ENCODE results near the gene AIFM3. TPM values are rescaled to one million over a fixed set of nuclear protein-coding genes. Genes with fewer than 3 reads are reported as not detected.

AIFM3 gene
- total and polyA plus RNA-seq, 2 of the 13 experiments (the other 11 are each of a cell fraction or from before 2014, with no cell fraction given): 9.0 to 15.3 TPM

DNA sequence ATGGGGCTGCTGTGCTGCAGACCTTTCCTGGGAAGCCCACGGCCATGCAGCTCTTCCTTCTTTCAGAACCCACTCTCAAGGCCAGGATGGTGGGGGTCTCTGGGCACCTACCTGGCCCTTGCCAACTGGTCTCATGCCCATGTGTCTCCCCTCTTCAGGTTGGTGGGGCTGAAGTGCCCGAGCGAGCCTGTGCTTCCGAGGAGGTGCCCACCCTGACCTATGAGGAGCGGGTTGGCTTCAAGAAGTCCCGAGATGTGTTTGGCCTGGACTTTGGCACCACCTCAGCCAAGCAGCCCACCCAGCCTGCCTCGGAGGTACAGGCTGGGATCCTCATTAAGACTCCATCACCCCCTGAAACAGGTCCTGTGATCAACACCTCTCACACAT, 25.0 kb downstream of the AIFM3 start:
- H4K20me1 ChIP-seq (ENCODE audit: insufficient read depth, low read length): no peaks in the 10 kb centered on the region
- 90% methylated on average over 7 of the region's 7 CpGs for WGBS (ENCODE audit: low lambda C conversion rate)
- no peak for DNase-seq (ENCODE audit: low spot score)
- no peak for ATAC-seq
- no peaks in the 10 kb centered on the region for H3K9me3 ChIP-seq (ENCODE audit: low read length)
- no peak overlapping the region for H3K27ac ChIP-seq (ENCODE audit: extremely low read length, insufficient read depth, low read length)
- FAIRE-seq: no peak
- ChIA-PET POLR2A (interaction anchor here (2.2 to 2.8 kb wide), 2 partner anchors 10 kb away, joined by 10 to 16 read pairs; partner anchors contain the start of genes LZTR1 and THAP7), CTCF (ENCODE audit: low intra/inter-chr PET ratio, low total read pairs) (no interaction called here)
- no peaks in the 10 kb centered on the region for H3K27me3 ChIP-seq (ENCODE audit: control insufficient read depth in 1 of 2, insufficient read depth in 2 of 2, low read length in 2 of 2)
- no peaks in the 10 kb centered on the region for H3K79me2 ChIP-seq (ENCODE audit: insufficient read depth, low read length)
- no peak overlapping the region for H3K4me3 ChIP-seq (replicated peaks in 1 of 3; ENCODE audit: insufficient read depth in 1 of 3, low read depth in 2 of 3, low read length in 3 of 3)
- TF ChIP-seq HMG20A (CRISPR knock-in tag; IDR thresholded peaks at IDR 0.05; ENCODE audit: borderline replicate concordance) (no peak), NR1H2 (CRISPR knock-in tag; IDR thresholded peaks at IDR 0.05; ENCODE audit: borderline replicate concordance, low read depth) (no peak), RFX1 (IDR thresholded peaks at IDR 0.05) (no peak), MAF1 (CRISPR knock-in tag; IDR thresholded peaks at IDR 0.05; ENCODE audit: borderline replicate concordance) (no peak), FOXM1 (CRISPR knock-in tag; IDR thresholded peaks at IDR 0.05) (no peak), NFATC3 (CRISPR knock-in tag; IDR thresholded peaks at IDR 0.05) (no peak), ZNF44 (CRISPR knock-in tag; IDR thresholded peaks at IDR 0.05) (no peak), PCBP2 (optimal IDR thresholded peaks at IDR 0.05; ENCODE audit: low read depth, low read length, poor library complexity, severe bottlenecking) (no peak), JDP2 (CRISPR knock-in tag; IDR thresholded peaks at IDR 0.05; ENCODE audit: borderline replicate concordance) (no peak), ONECUT2 (CRISPR knock-in tag; IDR thresholded peaks at IDR 0.05) (no peak), ZNF782 (CRISPR knock-in tag; IDR thresholded peaks at IDR 0.05; ENCODE audit: borderline replicate concordance) (no peak), MZF1 (CRISPR knock-in tag; IDR thresholded peaks at IDR 0.05; ENCODE audit: borderline replicate concordance) (no peak), CHCHD3 (CRISPR knock-in tag; IDR thresholded peaks at IDR 0.05) (no peak), EZH2 (conservative IDR thresholded peaks at IDR 0.05; ENCODE audit: low read depth, low read length) (no peak)
- TF ChIP-seq, protein P1, sequence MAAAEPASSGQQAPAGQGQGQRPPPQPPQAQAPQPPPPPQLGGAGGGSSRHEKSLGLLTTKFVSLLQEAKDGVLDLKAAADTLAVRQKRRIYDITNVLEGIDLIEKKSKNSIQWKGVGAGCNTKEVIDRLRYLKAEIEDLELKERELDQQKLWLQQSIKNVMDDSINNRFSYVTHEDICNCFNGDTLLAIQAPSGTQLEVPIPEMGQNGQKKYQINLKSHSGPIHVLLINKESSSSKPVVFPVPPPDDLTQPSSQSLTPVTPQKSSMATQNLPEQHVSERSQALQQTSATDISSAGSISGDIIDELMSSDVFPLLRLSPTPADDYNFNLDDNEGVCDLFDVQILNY (CRISPR knock-in tag; conservative IDR thresholded peaks at IDR 0.05): no peak
- TF ChIP-seq, protein P2, sequence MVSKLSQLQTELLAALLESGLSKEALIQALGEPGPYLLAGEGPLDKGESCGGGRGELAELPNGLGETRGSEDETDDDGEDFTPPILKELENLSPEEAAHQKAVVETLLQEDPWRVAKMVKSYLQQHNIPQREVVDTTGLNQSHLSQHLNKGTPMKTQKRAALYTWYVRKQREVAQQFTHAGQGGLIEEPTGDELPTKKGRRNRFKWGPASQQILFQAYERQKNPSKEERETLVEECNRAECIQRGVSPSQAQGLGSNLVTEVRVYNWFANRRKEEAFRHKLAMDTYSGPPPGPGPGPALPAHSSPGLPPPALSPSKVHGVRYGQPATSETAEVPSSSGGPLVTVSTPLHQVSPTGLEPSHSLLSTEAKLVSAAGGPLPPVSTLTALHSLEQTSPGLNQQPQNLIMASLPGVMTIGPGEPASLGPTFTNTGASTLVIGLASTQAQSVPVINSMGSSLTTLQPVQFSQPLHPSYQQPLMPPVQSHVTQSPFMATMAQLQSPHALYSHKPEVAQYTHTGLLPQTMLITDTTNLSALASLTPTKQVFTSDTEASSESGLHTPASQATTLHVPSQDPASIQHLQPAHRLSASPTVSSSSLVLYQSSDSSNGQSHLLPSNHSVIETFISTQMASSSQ (IDR thresholded peaks at IDR 0.05; ENCODE audit: low read depth): no peak
- TF ChIP-seq, protein P2 (CRISPR knock-in tag; IDR thresholded peaks at IDR 0.05; ENCODE audit: borderline replicate concordance): no peak
- TF ChIP-seq, protein P3, sequence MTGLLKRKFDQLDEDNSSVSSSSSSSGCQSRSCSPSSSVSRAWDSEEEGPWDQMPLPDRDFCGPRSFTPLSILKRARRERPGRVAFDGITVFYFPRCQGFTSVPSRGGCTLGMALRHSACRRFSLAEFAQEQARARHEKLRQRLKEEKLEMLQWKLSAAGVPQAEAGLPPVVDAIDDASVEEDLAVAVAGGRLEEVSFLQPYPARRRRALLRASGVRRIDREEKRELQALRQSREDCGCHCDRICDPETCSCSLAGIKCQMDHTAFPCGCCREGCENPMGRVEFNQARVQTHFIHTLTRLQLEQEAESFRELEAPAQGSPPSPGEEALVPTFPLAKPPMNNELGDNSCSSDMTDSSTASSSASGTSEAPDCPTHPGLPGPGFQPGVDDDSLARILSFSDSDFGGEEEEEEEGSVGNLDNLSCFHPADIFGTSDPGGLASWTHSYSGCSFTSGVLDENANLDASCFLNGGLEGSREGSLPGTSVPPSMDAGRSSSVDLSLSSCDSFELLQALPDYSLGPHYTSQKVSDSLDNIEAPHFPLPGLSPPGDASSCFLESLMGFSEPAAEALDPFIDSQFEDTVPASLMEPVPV (CRISPR knock-in tag; IDR thresholded peaks at IDR 0.05): no peak
- no TSS peak for BruUV-seq (replicated peaks)
- peaks cover 2 to 38% of the 10 kb centered on the region in 2 experiments for H3K36me3 ChIP-seq (replicated peaks in 1 of 2; ENCODE audit: control insufficient read depth in 1 of 2, insufficient read depth in 2 of 2, low read length in 2 of 2)
- H3K4me1 ChIP-seq (ENCODE audit: insufficient read depth, low read length): no peaks in the 10 kb centered on the region
- no peak overlapping the region for H3K4me2 ChIP-seq (ENCODE audit: low read depth, low read length)
- in situ Hi-C loops (cut with HindIII; ENCODE audit: extremely low pct_ligation_motif_present, low pct_unique_long_range_greater_than_20kb) (no loop called here), intact Hi-C loops (cut with micrococcal nuclease; ENCODE audit: unreplicated experiment) (no loop called here)
- no peak overlapping the region for H3K9ac ChIP-seq (ENCODE audit: insufficient read depth, low read depth, low read length)
- H2AFZ ChIP-seq (ENCODE audit: low read length): no peak overlapping the region
